ENCODE results near the gene TAS1R3.
A peak's percentile ranks its signal among the peaks of the same experiment; 100 is the strongest.

TAS1R3 gene

DNA sequence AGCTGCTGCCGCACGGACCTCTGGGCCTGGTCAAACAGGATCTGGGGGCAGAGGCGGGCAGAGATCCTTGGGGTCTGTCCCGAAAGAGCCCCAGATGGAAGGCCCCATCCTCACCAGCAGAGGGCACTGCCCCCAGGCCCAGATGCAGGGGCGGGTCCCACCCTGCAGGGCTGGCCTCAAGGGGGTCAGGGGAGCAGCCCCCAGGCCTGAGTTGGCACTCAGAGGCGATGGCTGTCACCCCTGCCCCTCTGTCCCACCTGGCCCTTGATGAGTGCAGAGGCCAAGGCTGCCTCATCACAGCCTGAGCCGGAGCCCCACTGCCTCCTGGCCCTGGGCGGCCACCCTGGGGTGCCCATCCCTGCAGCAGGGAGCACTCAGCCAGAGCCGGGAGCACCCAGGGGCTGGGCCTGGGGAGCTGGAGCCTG, 29.1 kb upstream of the TAS1R3 start:
- peaks cover 12% of the 10 kb centered on the region for H3K4me1 Mint-ChIP-seq (ENCODE audit: low read depth)
- H3K27ac Mint-ChIP-seq = no peak overlapping the region

DNA sequence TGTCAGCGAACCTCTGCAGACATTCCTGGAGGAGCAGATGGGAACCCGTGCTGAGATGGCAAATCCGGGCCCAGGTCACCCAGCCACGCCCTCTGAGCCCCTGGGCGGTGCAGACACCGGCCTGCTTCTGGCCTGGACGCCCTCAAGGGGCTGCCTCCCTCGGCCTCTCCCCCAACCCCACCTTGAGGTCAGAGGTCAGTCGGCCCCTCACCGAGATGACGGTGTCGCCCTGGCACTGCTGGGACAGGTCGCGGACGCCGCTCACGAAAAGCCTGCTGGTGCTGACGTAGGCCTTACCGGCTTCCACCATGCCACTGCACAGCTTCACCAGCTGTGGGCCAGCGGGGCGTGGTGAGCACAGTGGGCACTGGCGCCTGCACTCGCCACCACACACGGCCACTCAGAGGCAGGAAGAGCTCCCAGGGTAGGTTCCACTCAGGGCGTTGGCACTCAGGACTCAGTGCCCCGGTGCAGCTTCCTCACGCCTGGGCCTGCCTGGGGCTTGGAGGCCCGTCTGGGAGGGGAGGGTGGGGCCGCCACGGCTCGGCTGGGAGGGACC, 28.1 kb upstream of the TAS1R3 start:
- Mint-ChIP-seq H3K9me3 (no peaks in the 10 kb centered on the region), H3K27ac (no peak overlapping the region), H3K36me3 (ENCODE audit: low read depth) (no peaks in the 10 kb centered on the region), H3K4me3 (no peak overlapping the region), H3K27me3 (ENCODE audit: low read depth) (no peaks in the 10 kb centered on the region), H3K4me1 (ENCODE audit: low read depth) (peaks cover 13% of the 10 kb centered on the region)
- DNase-seq (ENCODE audit: low spot score) = no peak

More for the DNA sequence above, 29.1 kb upstream of the TAS1R3 start:
- Mint-ChIP-seq H3K27me3 (ENCODE audit: low read depth) (no peaks in the 10 kb centered on the region), H3K4me3 (no peak overlapping the region), H3K36me3 (ENCODE audit: low read depth) (no peaks in the 10 kb centered on the region), H3K9me3 (no peaks in the 10 kb centered on the region)
- DNase-seq (ENCODE audit: low spot score) = no peak

DNA sequence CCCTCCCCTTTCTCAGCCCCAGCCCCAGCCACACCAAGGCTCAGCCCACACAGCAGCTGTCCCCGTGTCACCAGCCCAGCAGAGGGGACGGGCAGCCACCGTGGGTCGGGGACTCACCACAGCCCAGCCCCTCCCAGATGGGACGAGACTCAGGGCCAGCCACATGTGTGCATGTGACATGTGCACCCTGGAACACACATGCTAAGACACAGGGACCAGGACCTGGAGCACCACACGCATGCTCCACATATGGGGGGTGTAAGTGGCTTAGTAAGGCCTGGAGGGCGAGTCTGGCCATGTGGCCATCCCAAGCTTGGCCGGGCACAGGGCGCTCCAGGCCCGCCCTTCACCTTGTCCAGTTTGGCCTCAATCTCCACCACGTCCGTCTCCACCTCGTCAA, 27.3 kb upstream of the TAS1R3 start:
- Mint-ChIP-seq H3K4me3 (no peak overlapping the region), H3K36me3 (ENCODE audit: low read depth) (no peaks in the 10 kb centered on the region), H3K27me3 (ENCODE audit: low read depth) (no peaks in the 10 kb centered on the region), H3K27ac (no peak overlapping the region), H3K4me1 (ENCODE audit: low read depth) (peaks cover 13% of the 10 kb centered on the region), H3K9me3 (no peaks in the 10 kb centered on the region)
- no peak for DNase-seq (ENCODE audit: low spot score)

- no peak for DNase-seq (ENCODE audit: low spot score)
- Mint-ChIP-seq H3K9me3 (no peaks in the 10 kb centered on the region), H3K36me3 (ENCODE audit: low read depth) (peaks cover 1% of the 10 kb centered on the region), H3K27ac (peak overlapping the region; percentile 80), H3K4me3 (peak overlapping the region; percentile 89), H3K4me1 (ENCODE audit: low read depth) (peaks cover 13% of the 10 kb centered on the region), H3K27me3 (ENCODE audit: low read depth) (no peaks in the 10 kb centered on the region)
Observed at GRCh38 chr1:1304331-1305299, 26.5 kb upstream of the TAS1R3 start.

DNA sequence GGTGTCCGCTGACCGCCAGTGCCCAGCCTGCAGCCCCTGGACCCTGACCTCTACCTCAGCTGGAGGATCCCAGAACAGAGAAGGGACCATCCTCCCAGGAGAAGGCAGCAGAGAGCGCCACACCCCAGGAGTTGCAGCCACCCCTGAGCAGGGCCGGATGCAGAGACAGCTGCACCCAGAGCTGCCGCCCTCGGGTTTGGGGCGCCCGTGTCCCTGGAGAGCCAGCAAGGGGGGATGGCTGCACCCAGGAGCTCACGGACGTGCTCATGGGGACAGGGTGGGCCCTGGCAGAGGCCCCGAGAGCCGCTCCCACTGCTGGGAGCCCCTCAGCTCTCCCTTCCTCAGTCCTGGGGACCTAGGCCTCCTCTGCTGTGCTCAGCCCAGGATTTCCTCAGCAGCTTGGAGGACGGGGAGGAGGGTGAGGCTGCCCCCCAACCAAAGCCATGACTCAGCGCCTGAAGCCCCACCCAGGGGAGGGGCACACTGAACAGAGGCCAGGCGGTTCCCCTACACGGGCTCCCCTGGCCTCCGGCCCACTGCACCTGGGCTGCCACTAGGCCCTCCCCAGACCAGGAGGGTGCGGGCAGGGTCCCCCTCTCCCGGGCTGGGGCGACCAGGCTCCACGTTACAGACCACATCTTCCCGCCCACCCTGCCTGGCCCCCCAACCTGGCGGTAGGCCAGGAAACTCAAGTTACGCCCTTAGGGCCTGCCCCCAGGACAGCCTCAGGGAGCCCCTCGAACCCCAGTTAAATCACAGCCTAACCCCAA, 25.6 kb upstream of the TAS1R3 start:
- Mint-ChIP-seq H3K9me3 (no peaks in the 10 kb centered on the region), H3K27me3 (ENCODE audit: low read depth) (no peaks in the 10 kb centered on the region), H3K4me3 (peak overlapping the region; percentile 89), H3K27ac (peak overlapping the region; percentile 80), H3K4me1 (ENCODE audit: low read depth) (peaks cover 13% of the 10 kb centered on the region), H3K36me3 (ENCODE audit: low read depth) (peaks cover 1% of the 10 kb centered on the region)
- DNase-seq (ENCODE audit: low spot score) = peak; percentile 43

DNA sequence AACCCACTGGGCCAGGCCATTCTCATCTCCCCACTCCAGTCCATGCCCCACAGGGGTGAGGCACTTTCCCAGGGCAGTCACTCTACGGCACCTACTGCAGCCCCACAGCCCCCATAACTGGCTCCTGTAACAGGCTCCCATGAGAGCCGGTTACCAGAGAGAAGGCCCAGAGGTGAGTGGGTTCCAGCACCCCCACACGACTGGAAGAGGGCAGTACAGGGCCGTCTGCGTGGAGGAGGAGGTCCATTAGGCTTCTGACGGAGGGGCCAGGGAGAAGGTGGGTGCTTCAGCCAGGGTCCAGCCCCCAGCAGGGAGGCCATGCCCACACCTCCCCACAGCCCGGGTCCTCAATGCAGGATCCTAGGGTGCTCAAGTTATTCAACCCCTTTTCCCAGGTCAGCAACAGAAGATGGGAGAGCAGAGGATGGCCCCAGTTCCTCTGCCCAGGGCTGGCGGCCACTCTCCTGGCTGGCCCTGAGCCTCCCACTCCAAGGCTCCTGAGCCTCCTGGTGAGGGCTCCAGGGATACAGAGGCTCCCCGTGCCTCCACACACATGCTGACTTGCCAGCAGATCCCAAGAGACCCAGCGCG, 24.9 kb upstream of the TAS1R3 start:
- no peak for DNase-seq (ENCODE audit: low spot score)
- H3K4me1 Mint-ChIP-seq (ENCODE audit: low read depth) = peaks cover 13% of the 10 kb centered on the region
- H3K27me3 Mint-ChIP-seq (ENCODE audit: low read depth) = no peaks in the 10 kb centered on the region
- H3K36me3 Mint-ChIP-seq (ENCODE audit: low read depth) = peaks cover 1% of the 10 kb centered on the region
- H3K27ac Mint-ChIP-seq = peak overlapping the region; percentile 80
- H3K9me3 Mint-ChIP-seq = no peaks in the 10 kb centered on the region
- peak overlapping the region; percentile 89 for H3K4me3 Mint-ChIP-seq

- peak overlapping the region; percentile 89 for H3K4me3 Mint-ChIP-seq
- peaks cover 13% of the 10 kb centered on the region for H3K4me1 Mint-ChIP-seq (ENCODE audit: low read depth)
- no peaks in the 10 kb centered on the region for H3K9me3 Mint-ChIP-seq
- peak overlapping the region; percentile 80 for H3K27ac Mint-ChIP-seq
- H3K36me3 Mint-ChIP-seq (ENCODE audit: low read depth) = peaks cover 1% of the 10 kb centered on the region
- H3K27me3 Mint-ChIP-seq (ENCODE audit: low read depth) = no peaks in the 10 kb centered on the region
- no peak for DNase-seq (ENCODE audit: low spot score)
Observed at GRCh38 chr1:1306661-1307260, 24.3 kb upstream of the TAS1R3 start.

DNA sequence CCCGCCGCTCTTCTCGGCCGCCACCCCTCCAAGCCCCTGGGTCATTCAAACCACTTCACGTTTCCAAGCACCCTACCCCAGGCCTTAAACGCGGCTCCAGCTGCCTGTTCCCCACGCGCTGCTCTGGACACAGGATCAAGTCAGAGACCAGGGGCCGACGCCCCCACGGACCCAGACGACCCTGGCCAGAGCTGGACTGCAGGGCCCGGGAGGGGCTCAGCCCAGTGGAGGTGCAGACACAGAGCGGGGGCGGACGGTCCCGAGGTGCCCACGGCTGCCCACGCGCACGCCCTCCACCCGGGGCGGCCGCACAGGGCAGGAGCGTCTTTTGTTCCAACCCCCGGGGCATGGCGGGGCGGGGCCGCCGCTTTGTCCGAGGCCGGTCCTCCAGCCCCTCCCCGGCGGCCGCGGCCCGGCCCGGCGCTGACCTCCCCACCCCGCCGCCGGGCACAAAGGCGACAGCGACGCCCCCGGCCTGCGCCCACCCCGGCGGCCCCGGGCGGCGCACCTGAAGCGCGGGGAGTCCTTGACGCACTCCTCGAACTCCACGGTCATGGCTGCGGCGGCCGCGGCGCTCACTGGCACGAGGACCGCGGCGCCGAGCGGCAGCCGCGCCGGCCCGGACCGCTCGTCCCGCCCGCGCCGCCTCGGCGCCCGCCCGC, 23.7 kb upstream of the TAS1R3 start:
- peak; percentile 38 for DNase-seq (ENCODE audit: low spot score)
- H3K9me3 Mint-ChIP-seq = no peaks in the 10 kb centered on the region

GRCh38 chr1:1307923-1308755, 22.9 kb upstream of the TAS1R3 start, which contains the start of the genes ACAP3 and PUSL1:
Gene ACAP3, minus strand, starts transcription at chr1:1307930. Its CDS starts 115 bp downstream, at chr1:1307815.
Gene PUSL1, plus strand, starts transcription at chr1:1308597. Its CDS starts 47 bp downstream, at chr1:1308644.
- Mint-ChIP-seq H3K27ac (peak within 1 kb of the TSS; percentile 84), H3K9me3 (no peaks in the 10 kb centered on the region), H3K4me3 (peak within 1 kb of the TSS; percentile 89), H3K36me3 (ENCODE audit: low read depth) (peaks cover 1% of the 10 kb centered on the region), H3K4me1 (ENCODE audit: low read depth) (peaks cover 13% of the 10 kb centered on the region), H3K27me3 (ENCODE audit: low read depth) (no peaks in the 10 kb centered on the region)
- DNase-seq (ENCODE audit: low spot score) = peak; percentile 92

More for the DNA sequence above, 23.7 kb upstream of the TAS1R3 start:
- Mint-ChIP-seq H3K4me1 (ENCODE audit: low read depth) (peaks cover 13% of the 10 kb centered on the region), H3K27me3 (ENCODE audit: low read depth) (no peaks in the 10 kb centered on the region), H3K36me3 (ENCODE audit: low read depth) (peaks cover 1% of the 10 kb centered on the region), H3K4me3 (peak overlapping the region; percentile 89), H3K27ac (peak overlapping the region; percentile 80)

DNA sequence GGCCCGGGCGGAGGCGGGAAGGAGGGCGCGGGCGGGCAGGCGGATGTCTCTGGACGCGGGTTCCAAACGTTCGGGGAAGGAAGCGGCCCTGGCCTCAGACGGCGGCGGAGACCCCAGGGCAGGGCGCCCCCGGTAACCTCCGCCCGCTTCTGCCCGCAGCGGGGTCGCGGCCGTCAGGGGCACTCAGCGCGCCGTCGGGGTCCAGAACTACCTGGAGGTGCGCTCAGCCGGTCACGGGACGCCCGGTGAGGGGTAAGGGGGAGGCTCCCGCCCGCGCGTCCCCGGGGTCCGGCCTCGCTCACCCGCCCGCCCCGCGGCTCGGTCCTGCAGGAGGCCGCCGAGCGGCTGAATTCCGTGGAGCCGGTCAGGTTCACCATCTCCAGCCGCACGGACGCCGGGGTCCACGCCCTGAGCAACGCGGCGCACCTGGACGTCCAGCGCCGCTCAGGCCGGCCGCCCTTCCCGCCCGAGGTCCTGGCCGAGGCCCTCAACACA, 22.3 kb upstream of the TAS1R3 start:
- no peaks in the 10 kb centered on the region for H3K27me3 Mint-ChIP-seq (ENCODE audit: low read depth)
- peak overlapping the region; percentile 84 for H3K4me3 Mint-ChIP-seq
- H3K27ac Mint-ChIP-seq = peak overlapping the region; percentile 79
- peaks cover 15% of the 10 kb centered on the region for H3K4me1 Mint-ChIP-seq (ENCODE audit: low read depth)
- peaks cover 4% of the 10 kb centered on the region for H3K36me3 Mint-ChIP-seq (ENCODE audit: low read depth)
- no peak for DNase-seq (ENCODE audit: low spot score)
- no peaks in the 10 kb centered on the region for H3K9me3 Mint-ChIP-seq

DNA sequence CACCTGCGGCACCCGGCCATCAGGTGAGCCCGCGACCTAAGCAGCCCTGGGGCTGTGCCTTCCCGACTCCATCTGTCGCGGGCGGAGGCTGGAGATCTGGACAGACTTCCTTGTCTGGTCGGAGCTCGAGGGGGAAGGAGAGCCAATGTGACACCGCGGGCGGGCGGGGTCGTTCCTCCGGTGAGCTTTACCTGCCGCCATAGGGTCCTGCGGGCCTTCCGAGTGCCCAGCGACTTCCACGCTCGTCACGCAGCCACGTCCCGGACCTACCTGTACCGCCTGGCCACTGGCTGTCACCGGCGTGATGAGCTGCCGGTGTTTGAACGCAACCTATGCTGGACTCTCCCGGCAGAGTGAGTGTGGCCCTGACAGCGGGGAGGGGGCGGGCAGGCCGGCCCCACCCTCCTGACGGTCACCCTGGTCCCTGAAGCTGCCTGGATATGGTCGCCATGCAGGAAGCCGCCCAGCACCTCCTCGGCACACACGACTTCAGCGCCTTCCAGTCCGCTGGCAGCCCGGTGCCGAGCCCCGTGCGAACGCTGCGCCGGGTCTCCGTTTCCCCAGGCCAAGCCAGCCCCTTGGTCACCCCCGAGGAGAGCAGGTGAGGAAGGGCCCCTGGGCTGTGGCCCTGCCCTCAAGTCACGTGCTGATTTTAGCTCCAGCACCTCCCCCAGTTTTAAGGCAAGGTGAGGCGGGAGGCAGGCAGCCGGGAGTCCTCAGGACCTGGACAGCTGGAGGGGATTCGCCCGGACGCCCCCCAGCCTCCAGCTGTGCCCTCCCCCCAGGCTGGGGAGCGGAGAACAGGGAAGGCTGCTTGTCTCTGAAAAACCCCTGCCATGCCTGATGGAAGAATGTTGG, 21.6 kb upstream of the TAS1R3 start:
- peaks cover 4% of the 10 kb centered on the region for H3K36me3 Mint-ChIP-seq (ENCODE audit: low read depth)
- peaks cover 15% of the 10 kb centered on the region for H3K4me1 Mint-ChIP-seq (ENCODE audit: low read depth)
- no peak for DNase-seq (ENCODE audit: low spot score)
- peak overlapping the region; percentile 31 for H3K27ac Mint-ChIP-seq
- no peaks in the 10 kb centered on the region for H3K27me3 Mint-ChIP-seq (ENCODE audit: low read depth)
- H3K4me3 Mint-ChIP-seq = peak overlapping the region; percentile 70
- no peaks in the 10 kb centered on the region for H3K9me3 Mint-ChIP-seq

Measured in T-helper 2 cell treated with Interferon-gamma antibody and Interleukin-4, amounts not matched to agents 5 μg/mL and 100 μg/mL, for 36 hours (primary cell).